Measurements from ENCODE around the gene UBE2K. TPM values are rescaled to one million over a fixed set of nuclear protein-coding genes. Genes with fewer than 3 reads are reported as not detected.

The UBE2K gene
- total and polyA plus RNA-seq, 2 of the 13 experiments (the other 11 are each of a cell fraction or from before 2014, with no cell fraction given) = 36.2 to 81.0 TPM

DNA sequence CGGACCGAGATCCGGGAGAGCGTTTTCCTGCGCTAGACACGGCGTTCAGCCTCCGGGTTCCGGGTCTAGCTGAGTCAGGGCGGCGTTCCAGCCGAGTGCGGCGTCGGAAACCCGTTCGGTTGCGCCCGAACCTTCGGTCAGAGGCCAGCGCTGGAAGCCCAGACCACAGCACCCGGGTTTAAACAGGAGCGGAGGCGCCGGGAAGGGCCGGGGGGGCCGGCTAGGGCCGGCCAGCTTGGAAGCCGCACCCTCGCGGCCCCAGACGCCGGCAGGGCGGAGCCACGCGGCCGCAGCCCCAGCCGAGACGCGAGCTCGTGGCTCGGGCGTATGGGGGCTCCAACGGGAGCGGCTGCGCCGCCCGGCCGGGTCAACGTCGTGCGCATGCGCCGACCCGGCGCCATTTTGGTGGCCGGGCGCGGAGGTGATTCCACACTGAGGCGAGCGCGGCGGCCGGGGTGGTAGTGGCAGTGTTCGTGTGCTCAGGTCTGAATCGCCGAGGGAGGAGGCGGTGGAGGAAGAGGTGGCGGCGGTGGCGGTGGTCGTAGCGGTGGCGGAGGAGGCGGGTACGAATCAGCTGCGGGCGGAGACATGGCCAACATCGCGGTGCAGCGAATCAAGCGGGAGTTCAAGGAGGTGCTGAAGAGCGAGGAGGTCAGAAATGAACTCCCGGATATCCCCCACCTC lies at the start of gene UBE2K (continued):
- TF ChIP-seq, protein P1, sequence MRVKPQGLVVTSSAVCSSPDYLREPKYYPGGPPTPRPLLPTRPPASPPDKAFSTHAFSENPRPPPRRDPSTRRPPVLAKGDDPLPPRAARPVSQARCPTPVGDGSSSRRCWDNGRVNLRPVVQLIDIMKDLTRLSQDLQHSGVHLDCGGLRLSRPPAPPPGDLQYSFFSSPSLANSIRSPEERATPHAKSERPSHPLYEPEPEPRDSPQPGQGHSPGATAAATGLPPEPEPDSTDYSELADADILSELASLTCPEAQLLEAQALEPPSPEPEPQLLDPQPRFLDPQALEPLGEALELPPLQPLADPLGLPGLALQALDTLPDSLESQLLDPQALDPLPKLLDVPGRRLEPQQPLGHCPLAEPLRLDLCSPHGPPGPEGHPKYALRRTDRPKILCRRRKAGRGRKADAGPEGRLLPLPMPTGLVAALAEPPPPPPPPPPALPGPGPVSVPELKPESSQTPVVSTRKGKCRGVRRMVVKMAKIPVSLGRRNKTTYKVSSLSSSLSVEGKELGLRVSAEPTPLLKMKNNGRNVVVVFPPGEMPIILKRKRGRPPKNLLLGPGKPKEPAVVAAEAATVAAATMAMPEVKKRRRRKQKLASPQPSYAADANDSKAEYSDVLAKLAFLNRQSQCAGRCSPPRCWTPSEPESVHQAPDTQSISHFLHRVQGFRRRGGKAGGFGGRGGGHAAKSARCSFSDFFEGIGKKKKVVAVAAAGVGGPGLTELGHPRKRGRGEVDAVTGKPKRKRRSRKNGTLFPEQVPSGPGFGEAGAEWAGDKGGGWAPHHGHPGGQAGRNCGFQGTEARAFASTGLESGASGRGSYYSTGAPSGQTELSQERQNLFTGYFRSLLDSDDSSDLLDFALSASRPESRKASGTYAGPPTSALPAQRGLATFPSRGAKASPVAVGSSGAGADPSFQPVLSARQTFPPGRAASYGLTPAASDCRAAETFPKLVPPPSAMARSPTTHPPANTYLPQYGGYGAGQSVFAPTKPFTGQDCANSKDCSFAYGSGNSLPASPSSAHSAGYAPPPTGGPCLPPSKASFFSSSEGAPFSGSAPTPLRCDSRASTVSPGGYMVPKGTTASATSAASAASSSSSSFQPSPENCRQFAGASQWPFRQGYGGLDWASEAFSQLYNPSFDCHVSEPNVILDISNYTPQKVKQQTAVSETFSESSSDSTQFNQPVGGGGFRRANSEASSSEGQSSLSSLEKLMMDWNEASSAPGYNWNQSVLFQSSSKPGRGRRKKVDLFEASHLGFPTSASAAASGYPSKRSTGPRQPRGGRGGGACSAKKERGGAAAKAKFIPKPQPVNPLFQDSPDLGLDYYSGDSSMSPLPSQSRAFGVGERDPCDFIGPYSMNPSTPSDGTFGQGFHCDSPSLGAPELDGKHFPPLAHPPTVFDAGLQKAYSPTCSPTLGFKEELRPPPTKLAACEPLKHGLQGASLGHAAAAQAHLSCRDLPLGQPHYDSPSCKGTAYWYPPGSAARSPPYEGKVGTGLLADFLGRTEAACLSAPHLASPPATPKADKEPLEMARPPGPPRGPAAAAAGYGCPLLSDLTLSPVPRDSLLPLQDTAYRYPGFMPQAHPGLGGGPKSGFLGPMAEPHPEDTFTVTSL (CRISPR knock-in tag; IDR thresholded peaks at IDR 0.05; ENCODE audit: borderline replicate concordance) = no peak
- TF ChIP-seq AHR (CRISPR knock-in tag; IDR thresholded peaks at IDR 0.05) (no peak), ZNF562 (CRISPR knock-in tag; IDR thresholded peaks at IDR 0.05; ENCODE audit: borderline replicate concordance) (no peak), ZNF232 (CRISPR knock-in tag; IDR thresholded peaks at IDR 0.05; ENCODE audit: borderline replicate concordance) (no peak; the same call in 1 of the 2 replicates), KLF12 (CRISPR knock-in tag; IDR thresholded peaks at IDR 0.05; ENCODE audit: borderline replicate concordance) (no peak; the same call in 1 of the 2 replicates), KDM3A (CRISPR knock-in tag; IDR thresholded peaks at IDR 0.05; ENCODE audit: low read depth) (no peak; the same call in 1 of the 2 replicates), TGIF2 (CRISPR knock-in tag; IDR thresholded peaks at IDR 0.05) (no peak), NFIB (CRISPR knock-in tag; IDR thresholded peaks at IDR 0.05; ENCODE audit: borderline replicate concordance) (no peak), FOXM1 (CRISPR knock-in tag; IDR thresholded peaks at IDR 0.05) (no peak; the same call in 1 of the 2 replicates)
- TF ChIP-seq, protein P2, sequence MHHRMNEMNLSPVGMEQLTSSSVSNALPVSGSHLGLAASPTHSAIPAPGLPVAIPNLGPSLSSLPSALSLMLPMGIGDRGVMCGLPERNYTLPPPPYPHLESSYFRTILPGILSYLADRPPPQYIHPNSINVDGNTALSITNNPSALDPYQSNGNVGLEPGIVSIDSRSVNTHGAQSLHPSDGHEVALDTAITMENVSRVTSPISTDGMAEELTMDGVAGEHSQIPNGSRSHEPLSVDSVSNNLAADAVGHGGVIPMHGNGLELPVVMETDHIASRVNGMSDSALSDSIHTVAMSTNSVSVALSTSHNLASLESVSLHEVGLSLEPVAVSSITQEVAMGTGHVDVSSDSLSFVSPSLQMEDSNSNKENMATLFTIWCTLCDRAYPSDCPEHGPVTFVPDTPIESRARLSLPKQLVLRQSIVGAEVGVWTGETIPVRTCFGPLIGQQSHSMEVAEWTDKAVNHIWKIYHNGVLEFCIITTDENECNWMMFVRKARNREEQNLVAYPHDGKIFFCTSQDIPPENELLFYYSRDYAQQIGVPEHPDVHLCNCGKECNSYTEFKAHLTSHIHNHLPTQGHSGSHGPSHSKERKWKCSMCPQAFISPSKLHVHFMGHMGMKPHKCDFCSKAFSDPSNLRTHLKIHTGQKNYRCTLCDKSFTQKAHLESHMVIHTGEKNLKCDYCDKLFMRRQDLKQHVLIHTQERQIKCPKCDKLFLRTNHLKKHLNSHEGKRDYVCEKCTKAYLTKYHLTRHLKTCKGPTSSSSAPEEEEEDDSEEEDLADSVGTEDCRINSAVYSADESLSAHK (CRISPR knock-in tag; IDR thresholded peaks at IDR 0.05; ENCODE audit: borderline replicate concordance) = no peak
- TF ChIP-seq, protein P3, sequence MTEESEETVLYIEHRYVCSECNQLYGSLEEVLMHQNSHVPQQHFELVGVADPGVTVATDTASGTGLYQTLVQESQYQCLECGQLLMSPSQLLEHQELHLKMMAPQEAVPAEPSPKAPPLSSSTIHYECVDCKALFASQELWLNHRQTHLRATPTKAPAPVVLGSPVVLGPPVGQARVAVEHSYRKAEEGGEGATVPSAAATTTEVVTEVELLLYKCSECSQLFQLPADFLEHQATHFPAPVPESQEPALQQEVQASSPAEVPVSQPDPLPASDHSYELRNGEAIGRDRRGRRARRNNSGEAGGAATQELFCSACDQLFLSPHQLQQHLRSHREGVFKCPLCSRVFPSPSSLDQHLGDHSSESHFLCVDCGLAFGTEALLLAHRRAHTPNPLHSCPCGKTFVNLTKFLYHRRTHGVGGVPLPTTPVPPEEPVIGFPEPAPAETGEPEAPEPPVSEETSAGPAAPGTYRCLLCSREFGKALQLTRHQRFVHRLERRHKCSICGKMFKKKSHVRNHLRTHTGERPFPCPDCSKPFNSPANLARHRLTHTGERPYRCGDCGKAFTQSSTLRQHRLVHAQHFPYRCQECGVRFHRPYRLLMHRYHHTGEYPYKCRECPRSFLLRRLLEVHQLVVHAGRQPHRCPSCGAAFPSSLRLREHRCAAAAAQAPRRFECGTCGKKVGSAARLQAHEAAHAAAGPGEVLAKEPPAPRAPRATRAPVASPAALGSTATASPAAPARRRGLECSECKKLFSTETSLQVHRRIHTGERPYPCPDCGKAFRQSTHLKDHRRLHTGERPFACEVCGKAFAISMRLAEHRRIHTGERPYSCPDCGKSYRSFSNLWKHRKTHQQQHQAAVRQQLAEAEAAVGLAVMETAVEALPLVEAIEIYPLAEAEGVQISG (CRISPR knock-in tag; IDR thresholded peaks at IDR 0.05) = peak; percentile 55
- TF ChIP-seq, protein P4, sequence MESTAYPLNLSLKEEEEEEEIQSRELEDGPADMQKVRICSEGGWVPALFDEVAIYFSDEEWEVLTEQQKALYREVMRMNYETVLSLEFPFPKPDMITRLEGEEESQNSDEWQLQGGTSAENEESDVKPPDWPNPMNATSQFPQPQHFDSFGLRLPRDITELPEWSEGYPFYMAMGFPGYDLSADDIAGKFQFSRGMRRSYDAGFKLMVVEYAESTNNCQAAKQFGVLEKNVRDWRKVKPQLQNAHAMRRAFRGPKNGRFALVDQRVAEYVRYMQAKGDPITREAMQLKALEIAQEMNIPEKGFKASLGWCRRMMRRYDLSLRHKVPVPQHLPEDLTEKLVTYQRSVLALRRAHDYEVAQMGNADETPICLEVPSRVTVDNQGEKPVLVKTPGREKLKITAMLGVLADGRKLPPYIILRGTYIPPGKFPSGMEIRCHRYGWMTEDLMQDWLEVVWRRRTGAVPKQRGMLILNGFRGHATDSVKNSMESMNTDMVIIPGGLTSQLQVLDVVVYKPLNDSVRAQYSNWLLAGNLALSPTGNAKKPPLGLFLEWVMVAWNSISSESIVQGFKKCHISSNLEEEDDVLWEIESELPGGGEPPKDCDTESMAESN (CRISPR knock-in tag; conservative IDR thresholded peaks at IDR 0.05) = peak; percentile 76; the same call in 1 of the 2 replicates
- TF ChIP-seq, protein P5, sequence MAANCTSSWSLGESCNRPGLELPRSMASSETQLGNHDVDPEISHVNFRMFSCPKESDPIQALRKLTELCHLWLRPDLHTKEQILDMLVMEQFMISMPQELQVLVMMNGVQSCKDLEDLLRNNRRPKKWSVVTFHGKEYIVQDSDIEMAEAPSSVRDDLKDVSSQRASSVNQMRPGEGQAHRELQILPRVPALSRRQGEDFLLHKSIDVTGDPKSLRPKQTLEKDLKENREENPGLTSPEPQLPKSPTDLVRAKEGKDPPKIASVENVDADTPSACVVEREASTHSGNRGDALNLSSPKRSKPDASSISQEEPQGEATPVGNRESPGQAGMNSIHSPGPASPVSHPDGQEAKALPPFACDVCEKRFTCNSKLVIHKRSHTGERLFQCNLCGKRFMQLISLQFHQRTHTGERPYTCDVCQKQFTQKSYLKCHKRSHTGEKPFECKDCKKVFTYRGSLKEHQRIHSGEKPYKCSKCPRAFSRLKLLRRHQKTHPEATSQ (CRISPR knock-in tag; IDR thresholded peaks at IDR 0.05; ENCODE audit: borderline replicate concordance) = no peak; the same call in 1 of the 2 replicates

Data from HepG2 (cell line).